Neutrophil (primary cell): ENCODE results near the gene BBOF1.

Source experiments
- H3K27ac ChIP-seq: fragments of 200-600 bp; sonication (generic); 2 replicates; pipeline ENCODE4 v1.5.1; 2016; ENCODE audit warnings: mild to moderate bottlenecking, moderate library complexity
- H3K27me3 ChIP-seq: fragments of 200-600 bp; sonication (generic); 2 replicates; pipeline ENCODE4 v1.6.0; 2016; ENCODE audit warnings: mild to moderate bottlenecking
- H3K36me3 ChIP-seq: fragments of 200-600 bp; sonication (generic); 2 replicates; pipeline ENCODE4 v1.5.1; 2017
- H3K4me1 ChIP-seq, 2 experiments: fragments of 200-600 bp in 1 of 2; sonication (generic) in 1 of 2; 1 replicate in 1 of 2; 2 replicates in 1 of 2; pipeline versions ENCODE4 v1.5.1 to v1.6.1; 2013 to 2016; ENCODE audit warnings: low read depth in 1 of 2, low read length in 1 of 2, mild to moderate bottlenecking in 1 of 2, moderate library complexity in 1 of 2; ENCODE audit not compliant: control insufficient read depth in 1 of 2, insufficient read depth in 1 of 2
- H3K4me3 ChIP-seq, 2 experiments: fragments of 200-600 bp in 1 of 2; sonication (generic) in 1 of 2; 1 replicate in 1 of 2; 2 replicates in 1 of 2; pipeline ENCODE4 v1.5.1; 2013 to 2016; ENCODE audit warnings: low read depth in 1 of 2, low read length in 1 of 2, mild to moderate bottlenecking in 1 of 2, moderate library complexity in 1 of 2
- H3K9me3 ChIP-seq: fragments of 200-600 bp; sonication (generic); 2 replicates; pipeline ENCODE4 v1.5.1; 2016
- TF ChIP-seq, protein P1 (sequence below): fragments of 200-600 bp; sonication (generic); IDR thresholded peaks from 2 replicates; pipeline ENCODE4 v1.5.1; 2016; ENCODE audit warnings: antibody characterized with exemption

Gene BBOF1

DNA sequence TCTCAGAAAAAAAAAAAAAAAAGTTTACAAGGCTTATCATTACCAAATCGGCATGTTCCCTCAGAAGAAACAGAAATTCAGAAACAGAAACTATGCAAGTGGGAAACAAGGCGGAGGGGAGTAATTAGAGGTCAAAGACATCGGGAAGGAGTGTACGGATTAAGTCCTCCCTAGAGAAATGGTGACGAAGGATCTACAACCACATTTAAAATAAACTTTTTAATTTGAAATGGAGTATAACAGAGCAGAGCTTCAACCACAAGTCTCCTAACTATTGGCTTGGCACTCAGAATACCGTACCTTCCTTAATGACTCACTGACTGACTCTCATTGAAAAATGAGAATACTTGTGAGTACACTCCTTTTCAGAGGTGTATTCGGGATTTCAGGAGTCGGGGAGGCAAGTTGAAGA, 969 bp upstream of the BBOF1 start:
- peak overlapping the region; percentile 83 to 89 for H3K4me3 ChIP-seq
- peak overlapping the region; percentile 75 for H3K27ac ChIP-seq
- no peaks in the 10 kb centered on the region for H3K27me3 ChIP-seq
- no peaks in the 10 kb centered on the region for H3K9me3 ChIP-seq
- TF ChIP-seq, protein P1, sequence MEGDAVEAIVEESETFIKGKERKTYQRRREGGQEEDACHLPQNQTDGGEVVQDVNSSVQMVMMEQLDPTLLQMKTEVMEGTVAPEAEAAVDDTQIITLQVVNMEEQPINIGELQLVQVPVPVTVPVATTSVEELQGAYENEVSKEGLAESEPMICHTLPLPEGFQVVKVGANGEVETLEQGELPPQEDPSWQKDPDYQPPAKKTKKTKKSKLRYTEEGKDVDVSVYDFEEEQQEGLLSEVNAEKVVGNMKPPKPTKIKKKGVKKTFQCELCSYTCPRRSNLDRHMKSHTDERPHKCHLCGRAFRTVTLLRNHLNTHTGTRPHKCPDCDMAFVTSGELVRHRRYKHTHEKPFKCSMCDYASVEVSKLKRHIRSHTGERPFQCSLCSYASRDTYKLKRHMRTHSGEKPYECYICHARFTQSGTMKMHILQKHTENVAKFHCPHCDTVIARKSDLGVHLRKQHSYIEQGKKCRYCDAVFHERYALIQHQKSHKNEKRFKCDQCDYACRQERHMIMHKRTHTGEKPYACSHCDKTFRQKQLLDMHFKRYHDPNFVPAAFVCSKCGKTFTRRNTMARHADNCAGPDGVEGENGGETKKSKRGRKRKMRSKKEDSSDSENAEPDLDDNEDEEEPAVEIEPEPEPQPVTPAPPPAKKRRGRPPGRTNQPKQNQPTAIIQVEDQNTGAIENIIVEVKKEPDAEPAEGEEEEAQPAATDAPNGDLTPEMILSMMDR = no peak
- peaks cover 16% of the 10 kb centered on the region in 2 experiments for H3K4me1 ChIP-seq
- no peaks in the 10 kb centered on the region for H3K36me3 ChIP-seq

- TF ChIP-seq, protein P1 = no peak
- H3K4me1 ChIP-seq = peaks cover 16% of the 10 kb centered on the region in 2 experiments
- no peaks in the 10 kb centered on the region for H3K9me3 ChIP-seq
- H3K27me3 ChIP-seq = no peaks in the 10 kb centered on the region
- peak overlapping the region; percentile 75 for H3K27ac ChIP-seq
- no peaks in the 10 kb centered on the region for H3K36me3 ChIP-seq
- H3K4me3 ChIP-seq = peak overlapping the region; percentile 83 to 89
Measured at GRCh38 chr14:74019408-74020137, 424 bp downstream of the BBOF1 start.

DNA sequence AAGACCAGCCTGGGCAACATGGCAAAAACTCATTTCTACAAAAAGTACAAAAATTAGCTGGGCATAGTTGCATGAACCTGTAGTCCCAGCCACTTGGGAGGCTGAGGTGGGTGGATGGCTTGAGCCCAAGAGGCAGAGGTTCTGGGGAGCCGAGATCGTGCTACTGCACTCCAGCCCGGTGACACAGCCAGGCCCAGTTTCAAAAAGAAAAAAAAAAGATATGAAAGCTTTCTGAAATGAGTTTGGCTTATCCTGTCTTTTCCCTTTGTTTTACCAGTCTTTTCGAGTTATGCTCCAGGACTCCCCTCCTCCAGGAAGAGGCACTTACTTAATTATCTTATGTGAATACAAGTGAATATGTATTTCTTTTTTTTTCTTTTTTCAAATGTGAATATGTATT, 3.2 kb downstream of the BBOF1 start:
- Histone ChIP-seq H3K27me3 (no peaks in the 10 kb centered on the region), H3K4me1 (peaks cover 12 to 16% of the 10 kb centered on the region in 2 experiments), H3K27ac (no peak overlapping the region), H3K36me3 (no peaks in the 10 kb centered on the region), H3K4me3 (no peak overlapping the region), H3K9me3 (no peaks in the 10 kb centered on the region)
- TF ChIP-seq, protein P1 = no peak

DNA sequence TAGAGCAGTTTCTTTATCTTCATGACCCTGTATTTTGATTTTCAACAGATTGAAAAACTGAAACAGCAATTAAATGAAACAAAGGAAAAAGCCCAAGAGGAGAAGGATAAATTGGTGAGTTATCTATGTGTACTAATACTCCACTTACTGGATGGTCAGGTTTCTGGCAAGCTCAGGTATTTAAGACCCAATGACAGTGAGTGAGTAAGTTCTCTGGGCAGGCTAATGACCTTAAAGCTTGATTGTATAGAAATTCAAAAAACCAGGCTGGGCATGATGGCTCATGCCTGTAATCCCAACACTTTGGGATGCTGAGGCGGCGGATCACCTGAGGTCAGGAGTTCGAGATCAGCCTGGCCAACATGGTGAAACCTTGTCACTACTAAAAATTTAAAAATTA, 10.0 kb downstream of the BBOF1 start:
- no peaks in the 10 kb centered on the region for H3K27me3 ChIP-seq
- TF ChIP-seq, protein P1 = no peak
- no peaks in the 10 kb centered on the region for H3K4me1 ChIP-seq
- H3K9me3 ChIP-seq = no peaks in the 10 kb centered on the region
- H3K4me3 ChIP-seq = no peak overlapping the region
- no peak overlapping the region for H3K27ac ChIP-seq
- H3K36me3 ChIP-seq = no peaks in the 10 kb centered on the region

GRCh38 chr14:74034572-74034971, 15.4 kb downstream of the BBOF1 start:
- Histone ChIP-seq H3K27me3 (no peaks in the 10 kb centered on the region), H3K4me3 (no peak overlapping the region), H3K36me3 (no peaks in the 10 kb centered on the region), H3K27ac (no peak overlapping the region), H3K4me1 (no peaks in the 10 kb centered on the region), H3K9me3 (no peaks in the 10 kb centered on the region)
- TF ChIP-seq, protein P1 = no peak
